ENCODE results near the gene ADARB2. TPM values are rescaled to one million over a fixed set of nuclear protein-coding genes. Genes with fewer than 3 reads are reported as not detected.
A peak's percentile ranks its signal among the peaks of the same experiment; 100 is the strongest.

ADARB2 gene
- polyA plus RNA-seq, 3 donors: not detected

DNA sequence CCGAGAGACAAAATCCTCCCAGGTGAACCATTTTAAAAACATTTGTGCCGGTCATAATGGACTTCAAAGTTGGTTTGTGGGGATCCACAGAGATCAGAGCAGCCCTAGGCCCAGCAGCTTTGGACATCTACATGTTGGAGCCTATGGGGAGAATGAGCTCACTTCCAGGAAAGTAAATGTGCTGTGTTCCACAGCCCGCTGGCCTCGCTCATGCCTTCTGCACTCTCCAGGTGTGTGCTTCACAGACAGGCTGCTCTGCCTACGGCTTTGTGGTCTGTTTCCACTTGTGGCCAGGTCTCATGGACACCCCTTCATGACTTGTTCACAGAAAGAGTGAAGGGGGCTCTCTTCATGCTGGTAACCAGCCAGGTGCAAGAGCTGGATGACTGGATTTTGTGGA lies 141.6 kb downstream of the ADARB2 start:
- Histone ChIP-seq H3K79me2 (ENCODE audit: insufficient read depth, low read length) (no peaks in the 10 kb centered on the region), H3K27me3 (ENCODE audit: control insufficient read depth in 2 of 2, insufficient read depth in 2 of 2, low read length in 2 of 2) (no peaks in the 10 kb centered on the region), H2AFZ (ENCODE audit: insufficient read depth, low read depth, low read length, poor library complexity, severe bottlenecking) (no peak overlapping the region), H3K4me1 (ENCODE audit: control insufficient read depth in 1 of 2, insufficient read depth in 2 of 2, low read length in 2 of 2) (no peaks in the 10 kb centered on the region), H3K36me3 (replicated peaks in 1 of 2; ENCODE audit: control insufficient read depth in 1 of 2, insufficient read depth in 2 of 2, low read length in 2 of 2) (no peaks in the 10 kb centered on the region), H4K20me1 (ENCODE audit: insufficient read depth, low read length) (no peaks in the 10 kb centered on the region), H3K9me3 (replicated peaks in 1 of 2; ENCODE audit: control insufficient read depth in 1 of 2, insufficient read depth in 1 of 2, low read length in 2 of 2) (no peaks in the 10 kb centered on the region), H3K4me3 (replicated peaks in 1 of 3; ENCODE audit: low read depth in 2 of 3, low read length in 3 of 3) (no peak overlapping the region), H3K27ac (ENCODE audit: low read depth in 1 of 2, low read length in 2 of 2) (no peak overlapping the region), H3K9ac (ENCODE audit: insufficient read depth, low read length, poor library complexity, severe bottlenecking) (no peak overlapping the region), H3K4me2 (replicated peaks; ENCODE audit: extremely low read depth, low read length, poor library complexity, severe bottlenecking) (no peak overlapping the region)
- peak overlapping the region in 1 of 7 donors; percentile 21 for H3K27ac Mint-ChIP-seq
- H3K27me3 Mint-ChIP-seq (ENCODE audit: low read depth in 3 of 3): peaks cover 0 to 2% (median 0%) of the 10 kb centered on the region in 3 donors
- H3K9me3 Mint-ChIP-seq: peaks cover 0 to 3% (median 0%) of the 10 kb centered on the region in 7 donors
- no peaks in the 10 kb centered on the region for H3K36me3 Mint-ChIP-seq
- WGBS (ENCODE audit: insufficient coverage): 90% methylated on average over 3 of the region's 5 CpGs
- H3K4me1 Mint-ChIP-seq: no peaks in the 10 kb centered on the region
- DNase-seq: no peak
- TF ChIP-seq, protein P1, sequence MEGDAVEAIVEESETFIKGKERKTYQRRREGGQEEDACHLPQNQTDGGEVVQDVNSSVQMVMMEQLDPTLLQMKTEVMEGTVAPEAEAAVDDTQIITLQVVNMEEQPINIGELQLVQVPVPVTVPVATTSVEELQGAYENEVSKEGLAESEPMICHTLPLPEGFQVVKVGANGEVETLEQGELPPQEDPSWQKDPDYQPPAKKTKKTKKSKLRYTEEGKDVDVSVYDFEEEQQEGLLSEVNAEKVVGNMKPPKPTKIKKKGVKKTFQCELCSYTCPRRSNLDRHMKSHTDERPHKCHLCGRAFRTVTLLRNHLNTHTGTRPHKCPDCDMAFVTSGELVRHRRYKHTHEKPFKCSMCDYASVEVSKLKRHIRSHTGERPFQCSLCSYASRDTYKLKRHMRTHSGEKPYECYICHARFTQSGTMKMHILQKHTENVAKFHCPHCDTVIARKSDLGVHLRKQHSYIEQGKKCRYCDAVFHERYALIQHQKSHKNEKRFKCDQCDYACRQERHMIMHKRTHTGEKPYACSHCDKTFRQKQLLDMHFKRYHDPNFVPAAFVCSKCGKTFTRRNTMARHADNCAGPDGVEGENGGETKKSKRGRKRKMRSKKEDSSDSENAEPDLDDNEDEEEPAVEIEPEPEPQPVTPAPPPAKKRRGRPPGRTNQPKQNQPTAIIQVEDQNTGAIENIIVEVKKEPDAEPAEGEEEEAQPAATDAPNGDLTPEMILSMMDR (IDR thresholded peaks at IDR 0.05): no peak
- H3K4me3 Mint-ChIP-seq: no peak overlapping the region
- intact Hi-C loops (cut with micrococcal nuclease): no loop called here

- H3K9me3 Mint-ChIP-seq: peaks cover 0 to 3% (median 2%) of the 10 kb centered on the region in 7 donors
- DNase-seq: no peak
- peaks cover 0 to 6% (median 0%) of the 10 kb centered on the region in 3 donors for H3K27me3 Mint-ChIP-seq (ENCODE audit: low read depth in 3 of 3)
- H3K79me2 ChIP-seq (ENCODE audit: insufficient read depth, low read length): no peaks in the 10 kb centered on the region
- H3K4me1 ChIP-seq (ENCODE audit: control insufficient read depth in 1 of 2, insufficient read depth in 2 of 2, low read length in 2 of 2): no peaks in the 10 kb centered on the region
- H3K27me3 ChIP-seq (ENCODE audit: control insufficient read depth in 2 of 2, insufficient read depth in 2 of 2, low read length in 2 of 2): no peaks in the 10 kb centered on the region
- H3K9ac ChIP-seq (ENCODE audit: insufficient read depth, low read length, poor library complexity, severe bottlenecking): no peak overlapping the region
- no peak overlapping the region for H3K27ac Mint-ChIP-seq
- H3K36me3 Mint-ChIP-seq: no peaks in the 10 kb centered on the region
- no peaks in the 10 kb centered on the region for H4K20me1 ChIP-seq (ENCODE audit: insufficient read depth, low read length)
- H3K27ac ChIP-seq (ENCODE audit: low read depth in 1 of 2, low read length in 2 of 2): no peak overlapping the region
- intact Hi-C loops (cut with micrococcal nuclease): no loop called here
- no peak overlapping the region for H3K4me3 Mint-ChIP-seq
- TF ChIP-seq, protein P1 (IDR thresholded peaks at IDR 0.05): no peak
- H2AFZ ChIP-seq (ENCODE audit: insufficient read depth, low read depth, low read length, poor library complexity, severe bottlenecking): no peak overlapping the region
- no peaks in the 10 kb centered on the region for H3K36me3 ChIP-seq (replicated peaks in 1 of 2; ENCODE audit: control insufficient read depth in 1 of 2, insufficient read depth in 2 of 2, low read length in 2 of 2)
- no peak overlapping the region for H3K4me3 ChIP-seq (replicated peaks in 1 of 3; ENCODE audit: low read depth in 2 of 3, low read length in 3 of 3)
- 95% methylated on average over 5 of the region's 6 CpGs for WGBS (ENCODE audit: insufficient coverage)
- H3K9me3 ChIP-seq (replicated peaks in 1 of 2; ENCODE audit: control insufficient read depth in 1 of 2, insufficient read depth in 1 of 2, low read length in 2 of 2): no peaks in the 10 kb centered on the region
- H3K4me2 ChIP-seq (replicated peaks; ENCODE audit: extremely low read depth, low read length, poor library complexity, severe bottlenecking): no peak overlapping the region
- no peaks in the 10 kb centered on the region for H3K4me1 Mint-ChIP-seq
Measured at GRCh38 chr10:1595242-1595600, 142.1 kb downstream of the ADARB2 start.
